Activated CD4-positive, alpha-beta T cell treated with anti-CD3 and anti-CD28 coated beads, Interleukin-2, amount 50 U/mL, for 4 hours (primary cell): ENCODE results near the gene CDC14B.
"Not testable (repeated sequence)": the region's sequence is repeated elsewhere in the genome, so short reads cannot be mapped to it uniquely, and the experiment has no call there.

Source experiments
- DNase-seq, 2 experiments: peaks; one replicate each; pipeline ENCODE4 v3.0.0-alpha.2; 2020

The CDC14B gene

DNA sequence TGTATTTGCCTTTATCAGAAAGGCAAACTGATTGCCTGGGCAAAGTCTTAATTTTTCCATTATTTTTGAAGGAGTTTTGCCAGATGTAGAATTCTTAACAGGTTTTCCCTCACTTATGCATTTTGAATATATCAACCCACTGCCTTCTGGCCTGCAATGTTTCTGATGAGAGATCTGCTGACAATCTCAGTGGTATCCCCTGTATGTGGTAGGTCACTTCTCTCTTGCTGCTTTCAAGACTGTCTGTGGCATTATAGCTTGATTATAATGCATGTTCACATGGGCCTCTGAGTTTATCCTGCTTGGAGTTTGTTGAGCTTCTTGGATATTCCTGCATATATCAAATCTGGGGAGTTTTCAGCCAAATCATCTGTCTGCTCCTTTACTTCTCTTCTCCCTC, 87.5 kb downstream of the CDC14B start:
- DNase-seq = no peak

- DNase-seq = no peak
Measured at GRCh38 chr9:96524764-96525163, 94.9 kb downstream of the CDC14B start.

DNA sequence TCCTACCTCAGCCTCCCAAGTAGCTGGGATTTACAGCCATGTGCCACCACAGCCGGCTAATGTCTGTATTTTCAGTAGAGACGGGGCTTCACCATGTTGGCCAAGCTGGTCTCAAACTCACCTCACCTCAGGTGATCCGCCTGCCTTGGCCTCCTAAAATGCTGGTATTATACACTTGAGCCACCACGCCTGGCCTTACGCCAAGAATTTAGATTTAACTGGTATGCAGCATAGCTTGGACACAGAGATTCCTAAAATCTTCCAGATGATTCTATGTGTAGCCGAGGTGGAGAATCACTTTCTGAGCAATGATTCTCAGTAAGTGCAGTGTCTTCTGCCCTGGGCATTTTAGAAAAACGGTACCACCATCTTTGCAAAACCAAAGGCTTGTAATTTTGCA, 95.6 kb downstream of the CDC14B start:
- no peak for DNase-seq

DNA sequence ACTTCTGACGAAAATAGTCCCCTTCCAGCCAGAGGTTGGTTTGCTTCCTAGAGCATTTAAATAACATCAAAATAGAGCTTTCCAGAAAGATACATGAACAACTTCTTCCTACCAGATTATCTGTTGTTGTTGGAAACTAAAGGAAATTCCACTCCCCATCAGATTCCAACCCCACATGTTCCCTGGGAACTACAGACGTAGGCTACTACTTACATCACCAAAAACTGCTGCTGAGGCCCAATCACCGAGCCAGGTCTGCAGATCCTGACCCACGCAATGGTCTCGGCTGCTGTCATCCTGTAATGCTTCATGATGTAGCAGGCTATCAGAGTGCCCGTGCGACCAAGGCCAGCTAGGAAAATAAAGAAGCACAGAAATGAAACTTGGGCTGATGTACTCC, 96.3 kb downstream of the CDC14B start:
- DNase-seq = no peak

DNA sequence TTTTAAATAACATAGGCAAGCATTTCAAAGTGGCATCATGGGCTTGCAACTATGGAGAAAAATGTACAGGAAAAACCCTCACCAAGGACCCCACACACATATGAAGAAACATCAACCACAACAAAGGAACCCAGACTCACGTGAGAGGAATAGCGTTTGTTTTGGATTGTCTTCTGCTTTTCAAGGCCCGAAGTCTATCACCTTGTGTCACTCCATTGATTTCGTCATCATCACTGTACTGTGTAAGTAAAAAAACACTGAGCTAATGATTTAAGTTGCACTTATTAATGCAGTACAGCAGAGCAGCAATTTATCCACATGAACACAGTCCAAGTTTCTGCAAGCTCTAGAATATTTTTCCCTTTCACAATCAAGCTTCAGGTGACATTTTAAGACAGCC, 97.3 kb downstream of the CDC14B start:
- no peak for DNase-seq

GRCh38 chr9:96519787-96520186, 99.9 kb downstream of the CDC14B start:
- no peak for DNase-seq

- DNase-seq = no peak
Measured at GRCh38 chr9:96519095-96519494, 100.5 kb downstream of the CDC14B start.

DNA sequence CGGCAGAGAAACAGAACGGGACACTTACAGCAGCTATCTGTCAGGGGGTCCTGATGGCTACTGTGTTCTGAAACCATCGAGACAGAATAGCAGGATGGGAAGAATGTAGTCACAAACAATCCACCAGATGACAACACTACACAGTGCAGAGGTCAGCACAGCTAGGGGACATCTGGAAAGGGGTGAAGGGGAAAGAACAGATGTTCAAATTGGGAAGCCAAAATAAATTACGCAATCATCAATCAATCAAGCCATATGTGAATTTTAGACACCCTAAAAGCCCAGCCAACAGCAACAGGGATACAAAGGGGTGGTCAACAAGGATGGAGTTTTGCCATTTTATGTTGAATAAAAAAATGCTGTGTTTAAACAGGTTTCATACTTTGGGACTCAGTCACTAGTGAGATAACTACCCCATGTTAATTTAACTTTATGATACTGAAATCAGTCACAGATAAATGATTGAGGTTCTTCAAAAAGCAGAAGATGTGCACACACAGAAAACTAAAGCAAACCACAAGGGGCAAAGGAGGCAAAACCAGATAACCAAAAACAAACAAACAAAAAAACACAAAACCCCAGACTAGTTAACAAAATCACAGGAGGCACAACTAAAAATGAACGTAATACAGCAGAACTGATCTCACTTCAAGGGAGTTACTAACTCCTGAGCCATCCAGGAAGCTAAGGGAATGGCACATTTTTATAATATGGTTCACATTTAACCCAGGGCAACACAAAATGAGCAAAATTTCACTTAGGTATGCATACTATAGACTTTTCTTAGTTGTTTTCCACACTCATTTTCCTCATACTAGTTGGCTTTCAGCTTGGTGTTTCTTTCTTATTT, 103.8 kb downstream of the CDC14B start:
- no peak for DNase-seq

- DNase-seq = no peak
Measured at GRCh38 chr9:96514800-96515158, 104.9 kb downstream of the CDC14B start.

DNA sequence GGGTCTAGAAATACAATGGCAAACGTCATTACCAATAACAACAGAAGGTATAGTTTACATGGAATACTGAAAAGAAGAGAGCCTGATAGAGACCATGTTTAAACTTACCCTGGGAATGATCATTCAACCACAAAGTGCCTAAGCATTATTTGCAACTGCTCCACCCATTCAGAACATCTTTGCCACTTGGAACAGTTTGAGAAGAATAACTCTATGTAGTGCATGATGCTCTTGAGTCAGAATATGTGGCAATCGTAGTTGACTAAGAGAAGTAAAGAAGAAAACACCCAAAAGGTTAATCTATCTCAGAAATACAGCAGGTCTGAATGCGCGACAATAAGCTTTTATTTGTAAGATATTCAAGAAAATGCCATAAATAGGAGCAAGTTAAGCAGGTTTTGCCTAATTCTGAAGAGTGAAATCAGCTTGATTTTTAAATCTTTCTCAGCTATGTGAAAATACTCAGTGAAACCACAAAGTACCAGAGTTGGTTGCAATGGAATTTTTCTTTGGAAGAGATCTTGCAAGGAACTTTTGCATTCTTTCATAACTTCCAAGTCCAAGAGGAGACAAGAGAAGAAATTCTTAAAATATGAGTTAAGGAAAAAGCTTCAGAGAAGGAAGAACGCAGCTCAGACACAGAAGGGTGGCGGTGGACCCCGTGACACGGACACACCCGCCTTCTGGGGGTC, 105.4 kb downstream of the CDC14B start:
- no peak for DNase-seq

DNA sequence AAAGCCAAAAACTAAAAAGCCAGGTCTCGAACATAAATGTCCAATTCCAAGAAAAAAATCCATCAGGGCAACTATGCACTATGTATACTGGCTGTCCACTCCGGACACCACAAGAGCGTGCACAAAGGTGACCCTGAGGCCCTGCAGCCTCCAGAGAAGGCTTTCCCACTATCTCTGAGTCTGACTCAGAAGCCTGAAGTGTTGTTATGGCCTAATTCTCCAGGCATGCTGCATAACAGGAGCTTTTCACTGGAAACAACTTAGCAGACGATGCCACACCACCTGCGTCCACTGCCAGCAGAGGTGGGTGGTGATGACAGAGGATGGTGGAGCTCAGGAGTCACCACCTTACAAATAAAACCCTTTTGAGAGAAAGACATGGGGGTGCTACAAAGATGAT, 106.0 kb downstream of the CDC14B start:
- no peak for DNase-seq

DNA sequence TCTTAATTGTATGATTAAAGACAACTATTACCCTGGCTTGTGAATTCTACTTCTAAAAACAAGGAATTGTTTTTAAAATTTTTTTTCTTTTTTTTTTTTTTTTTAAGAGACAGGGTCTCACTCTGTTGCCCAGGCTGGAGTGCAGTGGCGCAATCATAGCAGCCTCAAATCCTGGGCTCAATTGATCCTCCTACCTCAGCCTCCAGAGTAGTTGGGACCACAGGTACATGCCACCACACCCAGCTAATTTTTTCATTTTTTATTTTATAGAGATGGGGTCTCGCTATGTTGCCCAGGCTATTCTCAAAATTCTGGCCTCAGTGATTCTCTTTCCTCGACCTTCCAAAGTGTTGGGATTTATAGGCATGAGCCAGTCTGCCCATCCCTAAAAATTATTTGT, 107.4 kb downstream of the CDC14B start:
- DNase-seq = no peak

DNA sequence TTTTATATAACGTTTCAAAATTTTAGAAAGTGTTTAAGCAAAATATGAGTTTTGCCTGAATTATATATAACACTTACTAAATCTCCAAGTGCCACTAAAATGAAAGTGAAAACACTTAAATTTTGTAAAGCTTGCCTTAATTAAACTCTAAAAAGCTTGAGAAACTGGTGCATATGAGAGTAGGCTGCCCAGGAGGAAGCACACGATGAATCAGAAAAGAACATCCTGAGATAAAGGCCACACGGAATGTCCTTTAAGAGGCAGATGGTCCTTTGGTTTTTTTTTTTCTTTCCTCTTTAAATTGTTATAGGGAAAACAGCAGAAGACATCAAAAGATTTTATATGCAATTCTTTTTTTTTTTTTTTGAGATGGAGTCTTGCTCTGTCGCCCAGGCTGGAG, 109.4 kb downstream of the CDC14B start:
- no peak for DNase-seq

- DNase-seq = no peak
Measured at GRCh38 chr9:96509848-96510247, 109.8 kb downstream of the CDC14B start.

DNA sequence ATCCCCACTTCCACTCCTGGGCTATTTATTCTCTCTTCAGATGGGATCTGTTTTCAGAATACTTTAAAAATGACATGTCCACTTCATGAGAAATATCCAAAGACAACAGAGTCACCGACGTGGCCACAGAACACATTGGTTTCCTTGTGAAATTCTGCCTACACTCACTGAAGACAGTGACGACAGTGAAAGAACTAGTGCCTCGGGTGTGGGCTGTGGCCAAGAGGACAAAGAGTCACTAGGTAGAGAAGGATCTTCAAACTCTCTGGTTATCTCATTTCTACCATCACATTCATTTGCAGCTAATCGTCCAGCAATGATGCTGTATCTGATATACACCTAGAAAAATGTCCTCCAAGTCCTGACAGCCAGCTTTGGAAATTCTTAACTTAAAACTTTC, 110.6 kb downstream of the CDC14B start:
- DNase-seq = no peak

DNA sequence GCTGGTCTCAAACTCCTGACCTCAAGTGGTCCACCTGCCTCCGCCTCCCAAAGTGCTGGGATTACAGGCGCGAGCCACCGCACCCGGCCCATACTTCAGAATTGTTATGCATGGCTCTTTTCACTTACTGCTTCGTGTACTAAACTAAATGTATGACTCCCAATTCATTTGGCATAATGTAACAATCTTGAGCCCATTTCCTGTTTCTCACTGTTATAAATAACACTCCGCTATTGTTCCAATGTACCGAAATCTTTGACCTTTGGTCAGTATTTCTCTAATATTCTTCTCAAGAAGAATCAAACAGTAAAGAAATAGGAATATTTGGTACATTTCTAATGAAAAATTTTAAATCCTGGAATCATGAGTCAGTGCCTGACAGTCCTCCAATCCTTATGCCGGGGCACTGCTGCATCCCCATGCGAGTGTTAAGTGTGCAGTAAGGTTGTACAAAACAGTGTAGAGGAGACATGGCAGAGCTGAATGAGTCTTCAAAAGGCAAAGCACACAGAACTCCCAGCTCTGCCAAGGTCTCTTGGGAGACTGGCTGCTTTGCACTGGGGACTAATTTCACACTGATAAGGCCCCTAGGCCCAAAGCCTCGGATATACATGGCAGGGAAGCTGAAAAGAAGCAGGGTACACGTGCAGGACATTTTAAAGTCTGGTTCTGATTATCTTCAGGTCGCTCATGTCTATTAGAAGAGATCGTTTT, 111.3 kb downstream of the CDC14B start:
- no peak for DNase-seq

DNA sequence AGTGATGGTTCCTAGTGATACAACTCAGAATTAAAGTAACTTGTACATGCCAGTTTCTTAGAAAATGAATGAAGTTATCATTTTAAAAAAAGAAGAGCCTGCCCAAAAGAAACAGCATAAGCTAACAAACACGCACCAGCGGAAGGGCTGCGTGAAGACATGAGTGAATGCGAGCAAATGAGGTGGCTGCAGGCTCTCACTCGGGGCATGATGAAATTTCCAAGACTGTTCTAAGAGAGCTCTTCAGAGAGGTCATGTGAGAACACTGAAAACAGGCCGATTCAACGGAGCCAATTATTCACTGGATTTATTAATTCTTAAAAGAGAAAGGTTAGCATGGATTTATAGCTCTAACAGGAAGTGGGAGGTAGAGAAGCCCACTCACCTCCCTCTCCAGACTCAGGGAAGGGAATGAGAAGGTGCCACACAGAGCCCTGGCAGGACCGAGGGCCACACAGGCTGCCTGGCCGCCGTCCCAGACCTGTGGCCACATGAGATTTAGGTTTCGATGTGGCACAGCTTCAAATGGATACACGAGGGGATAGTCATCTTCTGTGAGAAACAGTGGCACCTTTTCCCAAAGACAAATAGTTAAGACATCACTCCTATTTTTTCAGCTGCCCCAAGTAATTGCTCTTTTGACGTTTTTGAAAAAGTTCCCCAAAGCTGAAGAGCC, 114.2 kb downstream of the CDC14B start:
- no peak for DNase-seq

GRCh38 chr9:96503918-96504317, 115.7 kb downstream of the CDC14B start:
- no peak for DNase-seq

DNA sequence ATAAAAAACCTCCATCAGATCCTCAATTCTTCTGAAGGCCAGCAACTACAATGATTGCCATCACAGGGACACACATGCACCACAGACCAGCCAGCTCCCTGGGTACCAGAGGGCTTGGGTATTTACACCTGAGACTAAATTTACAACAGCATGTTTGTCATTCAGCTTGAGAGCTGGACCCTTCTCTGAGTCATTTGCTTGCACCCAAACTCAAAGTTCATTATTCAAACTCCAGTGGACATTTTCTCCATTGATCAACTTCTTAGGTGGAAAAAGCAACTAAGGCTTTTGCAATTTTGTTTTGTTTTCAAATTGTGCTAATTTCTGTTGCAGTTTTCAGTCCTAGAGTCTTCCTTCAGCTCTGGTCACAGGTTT, 116.3 kb downstream of the CDC14B start:
- DNase-seq = not testable (repeated sequence)

DNA sequence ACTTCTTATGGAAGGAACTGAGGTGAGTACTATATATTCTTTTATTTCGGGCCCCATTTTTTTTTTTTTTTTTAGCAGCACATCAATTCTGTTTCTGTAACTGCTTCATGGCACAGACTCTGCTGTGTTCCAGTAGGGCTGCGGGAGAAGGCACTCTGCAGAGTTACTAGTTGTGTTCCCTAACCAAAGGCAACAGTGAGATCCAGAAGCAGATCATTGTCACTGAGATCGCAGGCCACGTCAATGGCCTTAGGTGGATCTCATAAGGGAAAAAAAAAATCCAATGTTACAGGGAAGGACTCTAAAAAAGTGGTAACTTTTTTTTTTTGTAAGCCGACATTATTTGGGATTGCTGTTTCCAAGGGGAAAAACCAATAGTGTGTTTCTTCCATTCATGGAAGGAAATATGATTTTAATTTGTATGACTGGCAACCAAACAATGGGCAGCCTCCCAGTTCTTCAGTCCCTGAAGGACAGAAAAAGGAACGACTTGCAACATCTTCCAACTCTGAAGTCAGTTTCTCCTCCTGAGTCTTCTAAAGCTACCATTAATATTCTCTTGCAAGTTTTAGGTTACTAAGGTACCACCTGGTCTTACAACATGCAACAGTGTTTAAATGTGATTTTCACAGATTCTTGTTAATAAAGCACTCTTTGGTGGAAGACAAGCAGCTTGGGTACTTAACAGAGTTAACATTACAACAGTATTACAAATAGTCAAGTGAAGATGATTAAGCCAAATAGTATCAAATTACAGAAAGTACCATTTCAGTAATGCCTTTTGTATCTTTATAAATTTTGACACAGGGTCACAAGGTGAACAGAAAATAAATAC, 116.9 kb downstream of the CDC14B start:
- DNase-seq = no peak

DNA sequence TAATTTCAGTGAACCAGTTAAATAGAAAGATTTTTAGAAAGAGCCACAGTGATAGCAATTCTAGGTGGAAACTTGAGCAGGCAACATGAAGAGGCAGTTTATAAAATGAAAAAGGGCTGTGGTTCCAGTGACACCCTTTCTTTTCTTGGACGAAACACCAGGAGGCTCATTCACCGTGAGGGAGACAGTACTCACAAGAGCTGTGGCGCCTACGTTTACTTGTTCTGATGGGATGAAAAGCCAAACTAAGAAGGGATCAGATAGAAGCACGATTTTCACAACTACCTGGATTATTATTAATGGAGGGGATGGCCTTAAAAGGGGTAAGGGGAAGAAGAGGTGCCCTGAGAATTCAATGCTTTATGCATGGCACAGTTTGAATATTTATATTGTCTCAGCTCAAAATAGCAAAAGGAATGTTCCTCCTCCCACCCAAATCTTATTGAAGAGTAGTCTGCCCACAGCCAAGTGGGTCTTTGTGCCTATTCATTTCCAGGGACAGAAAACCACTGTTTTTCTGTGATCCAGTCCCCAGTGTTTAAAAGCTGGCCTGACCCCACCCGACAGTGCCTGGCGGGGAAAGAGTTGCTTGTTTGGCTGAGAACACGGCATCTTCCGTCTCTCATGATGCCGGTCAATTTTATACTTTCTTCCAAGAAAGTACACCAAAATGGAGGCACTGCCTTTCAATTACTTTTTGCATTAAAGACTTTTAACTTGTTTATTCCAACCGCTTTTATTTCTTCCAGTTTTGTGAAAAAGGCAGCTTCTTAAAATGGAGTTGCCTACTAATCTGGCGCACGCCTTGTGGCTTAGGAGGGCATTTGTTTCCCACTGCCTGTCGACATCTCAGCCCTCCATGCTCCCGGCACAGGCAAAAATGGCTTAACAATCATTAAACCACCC, 117.8 kb downstream of the CDC14B start:
- DNase-seq = no peak
